ENCODE measurements around the gene SPATA32.
A peak's percentile ranks its signal among the peaks of the same experiment; 100 is the strongest.
"Not testable (repeated sequence)": the region's sequence is repeated elsewhere in the genome, so short reads cannot be mapped to it uniquely, and the experiment has no call there.

The SPATA32 gene

DNA sequence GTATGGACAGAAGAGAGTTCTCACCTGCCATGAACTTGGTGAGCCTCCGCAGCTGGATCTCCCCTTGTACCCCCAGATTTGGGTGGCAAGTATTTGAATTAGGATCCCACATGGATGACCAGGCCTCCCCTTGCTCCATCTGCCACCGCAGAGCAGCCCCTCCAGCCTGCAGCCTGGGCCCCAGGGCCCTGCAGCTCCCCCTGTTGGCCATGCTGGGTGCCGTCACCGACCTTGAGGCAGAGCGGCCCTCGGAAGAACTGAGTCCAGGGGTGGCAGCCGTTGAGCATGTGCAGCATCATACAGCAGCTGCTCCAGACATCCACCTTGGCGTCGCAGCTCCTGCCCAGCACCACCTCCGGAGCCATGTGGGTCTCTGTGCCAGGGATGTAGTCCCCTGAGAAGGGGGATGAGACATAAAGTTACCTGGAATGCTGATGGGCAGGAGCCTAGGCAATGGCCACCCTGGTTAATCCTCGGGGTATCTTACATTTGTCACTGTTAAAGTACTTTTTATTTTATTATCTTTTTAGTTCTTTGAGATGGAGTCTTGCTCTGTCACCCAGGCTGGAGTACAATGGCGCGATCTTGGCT is 9.0 kb upstream of the SPATA32 start:
- DNase-seq (ENCODE audit: low read depth), result peak; percentile 56

GRCh38 chr17:45269912-45270311 is 8.0 kb upstream of the SPATA32 start:
- no peak for DNase-seq (ENCODE audit: low read depth)

GRCh38 chr17:45267436-45268055 is 5.7 kb upstream of the SPATA32 start:
- DNase-seq (ENCODE audit: low read depth), result no peak

GRCh38 chr17:45266372-45266926 is 4.6 kb upstream of the SPATA32 start:
- no peak for DNase-seq (ENCODE audit: low read depth)

DNA sequence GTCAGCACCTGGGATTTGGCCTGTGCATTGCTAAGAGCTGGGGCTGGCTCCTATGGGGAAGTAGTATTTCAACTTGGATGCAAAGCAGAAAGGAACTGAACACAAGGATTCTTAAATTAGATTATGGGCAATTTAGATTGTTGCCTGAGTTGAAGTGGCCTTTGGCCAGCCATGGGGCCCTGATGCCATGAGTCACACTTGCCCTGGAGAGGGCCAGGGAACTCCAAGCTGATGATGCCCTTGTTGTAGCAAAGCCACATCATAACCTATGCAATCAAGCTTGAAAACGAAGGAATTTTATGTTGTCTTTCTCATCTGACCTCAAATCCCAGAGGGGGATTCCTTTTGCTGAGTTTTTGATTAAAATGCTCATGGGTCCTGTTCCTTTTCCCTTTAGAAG is 3.9 kb upstream of the SPATA32 start:
- DNase-seq (ENCODE audit: low read depth), result no peak

DNA sequence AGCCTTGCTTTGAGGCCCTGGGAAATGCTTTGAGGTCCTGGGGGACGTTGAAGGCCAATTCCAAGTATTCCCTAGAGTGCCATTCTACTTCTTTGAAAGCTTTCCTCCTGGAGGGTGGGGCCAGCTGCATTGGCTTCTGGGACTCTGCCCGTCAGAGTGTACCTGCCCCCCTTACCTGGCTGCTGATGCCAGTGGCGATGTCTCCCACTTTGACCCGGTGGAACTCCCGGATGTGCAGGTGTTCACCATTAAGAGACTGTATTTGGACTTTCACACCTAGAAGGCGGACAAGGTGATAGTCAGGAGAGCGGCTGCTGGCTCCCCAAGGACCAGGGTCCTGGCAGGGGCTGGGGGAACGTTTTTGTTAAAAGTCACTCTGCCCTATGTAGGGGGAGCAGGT is 3.1 kb upstream of the SPATA32 start:
- DNase-seq (ENCODE audit: low read depth), result no peak

GRCh38 chr17:45264430-45264829 is 2.5 kb upstream of the SPATA32 start:
- no peak for DNase-seq (ENCODE audit: low read depth)

GRCh38 chr17:45263477-45263860 is 1.6 kb upstream of the SPATA32 start:
- DNase-seq (ENCODE audit: low read depth), result no peak

GRCh38 chr17:45262516-45263476 is 902 bp upstream of the SPATA32 start:
- DNase-seq (ENCODE audit: low read depth), result no peak

- no peak for DNase-seq (ENCODE audit: low read depth)
Observed at GRCh38 chr17:45260204-45260783, 1.6 kb downstream of the SPATA32 start.

DNA sequence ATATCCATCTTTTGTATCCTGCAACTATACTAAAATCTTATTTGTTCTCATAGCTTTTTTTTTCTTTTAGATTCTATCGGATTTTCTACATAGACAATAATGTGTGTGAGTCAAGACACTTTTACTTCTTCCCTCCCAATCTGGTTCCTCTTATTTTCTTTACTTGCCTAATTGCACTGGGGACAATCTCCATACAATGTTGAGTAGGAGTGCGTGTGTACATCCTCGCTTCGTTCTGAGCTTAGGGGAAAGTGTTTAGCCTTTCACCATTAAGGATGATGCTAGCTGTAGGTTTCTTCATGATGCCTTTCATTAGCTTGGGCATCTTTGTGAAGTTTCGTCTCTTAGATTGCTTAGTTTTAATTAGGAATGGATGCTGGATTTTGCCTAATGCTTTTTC is 2.9 kb downstream of the SPATA32 start:
- no peak for DNase-seq (ENCODE audit: low read depth)

DNA sequence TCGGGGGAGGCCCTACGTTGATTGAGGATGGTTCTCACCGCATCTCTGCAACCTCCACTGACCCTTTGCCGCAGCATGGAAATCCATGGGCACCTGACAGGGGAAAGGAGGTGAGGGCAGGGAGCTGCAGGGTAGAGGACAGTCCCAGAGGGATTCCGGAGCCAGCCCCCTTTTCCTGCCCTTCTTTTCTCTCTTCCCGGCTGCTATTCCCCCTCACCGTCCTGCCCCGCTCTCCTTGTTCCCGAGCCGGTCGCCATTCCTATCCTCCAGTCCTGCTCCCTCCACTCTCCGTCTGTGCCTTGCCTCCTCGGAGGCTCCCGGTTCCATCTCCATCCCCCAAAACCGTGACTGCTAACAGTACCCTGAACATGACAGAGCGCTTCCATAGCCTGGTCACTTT is 4.8 kb downstream of the SPATA32 start:
- no peak for DNase-seq (ENCODE audit: low read depth)

- no peak for DNase-seq (ENCODE audit: low read depth)
Observed at GRCh38 chr17:45256114-45256966, 5.6 kb downstream of the SPATA32 start.

- DNase-seq (ENCODE audit: low read depth), result no peak
Observed at GRCh38 chr17:45255358-45255757, 6.5 kb downstream of the SPATA32 start.

GRCh38 chr17:45253879-45254278 is 8.0 kb downstream of the SPATA32 start:
- DNase-seq (ENCODE audit: low read depth), result no peak

DNA sequence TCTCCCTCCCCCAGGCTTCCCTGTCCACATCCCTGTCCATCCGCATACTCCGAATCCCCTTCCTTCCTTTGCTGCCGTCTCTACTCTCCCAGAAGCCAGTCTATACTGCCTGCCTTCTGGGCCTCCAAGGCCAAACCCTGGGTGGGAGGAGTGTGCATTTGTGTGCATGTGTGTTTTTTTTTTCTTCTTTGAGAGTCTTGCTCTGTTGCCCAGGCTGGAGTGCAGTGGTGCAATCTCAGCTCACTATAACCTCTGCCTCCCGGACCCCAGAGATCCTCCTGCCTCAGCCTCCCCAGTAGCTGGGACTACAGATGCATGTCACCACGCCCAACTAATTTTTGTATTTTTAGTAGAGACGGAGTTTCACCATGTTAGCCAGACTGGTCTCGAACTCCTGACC is 8.7 kb downstream of the SPATA32 start:
- not testable (repeated sequence) for DNase-seq (ENCODE audit: low read depth)

GRCh38 chr17:45251931-45252330 is 10.0 kb downstream of the SPATA32 start:
- no peak for DNase-seq (ENCODE audit: low read depth)

- DNase-seq (ENCODE audit: low read depth), result peak; percentile 71
Observed at GRCh38 chr17:45248132-45248957, 13.5 kb downstream of the SPATA32 start.

GRCh38 chr17:45247429-45248131 is 14.3 kb downstream of the SPATA32 start:
- peak; percentile 98 for DNase-seq (ENCODE audit: low read depth)
